ENCODE results near the gene MAP6. TPM values are rescaled to one million over a fixed set of nuclear protein-coding genes. Genes with fewer than 3 reads are reported as not detected.

Gene MAP6
- total RNA-seq, 2 experiments from 2014 or later: not detected

- no peak overlapping the region for H3K4me3 ChIP-seq (ENCODE audit: low read length)
- TF ChIP-seq CTCF (IDR thresholded peaks at IDR 0.05): no peak
- no peak overlapping the region for H3K27ac ChIP-seq (ENCODE audit: low read depth in 1 of 2, low read length in 2 of 2)
- H3K27me3 ChIP-seq (ENCODE audit: control insufficient read depth in 1 of 2, insufficient read depth in 2 of 2, low read length in 2 of 2): no peaks in the 10 kb centered on the region
- Mint-ChIP-seq H3K27ac (no peak overlapping the region), H3K36me3 (ENCODE audit: low read depth) (no peaks in the 10 kb centered on the region), H3K27me3 (peaks cover 7% of the 10 kb centered on the region), H3K4me3 (no peak overlapping the region), H3K4me1 (ENCODE audit: low read depth) (no peaks in the 10 kb centered on the region), H3K9me3 (no peaks in the 10 kb centered on the region)
- ATAC-seq (ENCODE audit: poor library complexity) (no peak), DNase-seq (no peak)
- H3K4me1 ChIP-seq (ENCODE audit: insufficient read depth, low read length): no peaks in the 10 kb centered on the region
- CTCF ChIA-PET: no interaction called here
- peaks cover 0 to 6% of the 10 kb centered on the region in 2 experiments for H3K9me3 ChIP-seq (ENCODE audit: control insufficient read depth in 1 of 2, insufficient read depth in 1 of 2, low read length in 2 of 2)
- no peaks in the 10 kb centered on the region for H3K36me3 ChIP-seq (ENCODE audit: insufficient read depth, low read length)
- POLR2A ChIA-PET: no interaction called here
- intact Hi-C loops (cut with DNase I, micrococcal nuclease): no loop called here
These were observed 52.6 kb downstream of the MAP6 start for GRCh38 chr11:75616281-75616680.

GRCh38 chr11:75615751-75616150 lies 53.1 kb downstream of the MAP6 start:
- Histone ChIP-seq H3K9me3 (ENCODE audit: control insufficient read depth in 1 of 2, insufficient read depth in 1 of 2, low read length in 2 of 2) (peaks cover 0 to 6% of the 10 kb centered on the region in 2 experiments), H3K36me3 (ENCODE audit: insufficient read depth, low read length) (no peaks in the 10 kb centered on the region), H3K4me3 (ENCODE audit: low read length) (no peak overlapping the region), H3K4me1 (ENCODE audit: insufficient read depth, low read length) (no peaks in the 10 kb centered on the region), H3K27me3 (ENCODE audit: control insufficient read depth in 1 of 2, insufficient read depth in 2 of 2, low read length in 2 of 2) (no peaks in the 10 kb centered on the region), H3K27ac (ENCODE audit: low read depth in 1 of 2, low read length in 2 of 2) (no peak overlapping the region)
- no peak for ATAC-seq (ENCODE audit: poor library complexity)
- Mint-ChIP-seq H3K9me3 (no peaks in the 10 kb centered on the region), H3K27me3 (peaks cover 7% of the 10 kb centered on the region), H3K36me3 (ENCODE audit: low read depth) (no peaks in the 10 kb centered on the region), H3K4me1 (ENCODE audit: low read depth) (no peaks in the 10 kb centered on the region), H3K27ac (no peak overlapping the region), H3K4me3 (no peak overlapping the region)
- intact Hi-C loops (cut with DNase I, micrococcal nuclease): no loop called here
- no peak for TF ChIP-seq CTCF (IDR thresholded peaks at IDR 0.05)
- ChIA-PET POLR2A (no interaction called here), CTCF (interaction anchor here (0.7 kb wide), 1 partner anchor 1472 kb away, joined by 3 read pairs; no protein-coding TSS in a partner anchor)
- DNase-seq: no peak

GRCh38 chr11:75611823-75612222 lies 57.0 kb downstream of the MAP6 start:
- no peaks in the 10 kb centered on the region for H3K9me3 Mint-ChIP-seq

More at GRCh38 chr11:75611823-75612222, 57.0 kb downstream of the MAP6 start:
- H3K4me3 ChIP-seq (ENCODE audit: low read length): no peak overlapping the region
- intact Hi-C loops (cut with DNase I, micrococcal nuclease): no loop called here
- ChIA-PET CTCF (no interaction called here), POLR2A (no interaction called here)
- H3K27ac ChIP-seq (ENCODE audit: low read depth in 1 of 2, low read length in 2 of 2): no peak overlapping the region
- Mint-ChIP-seq H3K36me3 (ENCODE audit: low read depth) (no peaks in the 10 kb centered on the region), H3K27ac (no peak overlapping the region), H3K27me3 (no peaks in the 10 kb centered on the region), H3K4me3 (no peak overlapping the region), H3K4me1 (ENCODE audit: low read depth) (no peaks in the 10 kb centered on the region)
- H3K4me1 ChIP-seq (ENCODE audit: insufficient read depth, low read length): no peaks in the 10 kb centered on the region
- ATAC-seq (ENCODE audit: poor library complexity): no peak
- no peaks in the 10 kb centered on the region for H3K9me3 ChIP-seq (ENCODE audit: control insufficient read depth in 1 of 2, insufficient read depth in 1 of 2, low read length in 2 of 2)
- no peak for TF ChIP-seq CTCF (IDR thresholded peaks at IDR 0.05)
- no peaks in the 10 kb centered on the region for H3K27me3 ChIP-seq (ENCODE audit: control insufficient read depth in 1 of 2, insufficient read depth in 2 of 2, low read length in 2 of 2)
- DNase-seq: no peak
- no peaks in the 10 kb centered on the region for H3K36me3 ChIP-seq (ENCODE audit: insufficient read depth, low read length)
